Measurements from ENCODE around the gene ARHGAP9. TPM values are rescaled to one million over a fixed set of nuclear protein-coding genes. Genes with fewer than 3 reads are reported as not detected.

The ARHGAP9 gene
- total RNA-seq, 1 experiment from 2014 or later: not detected

DNA sequence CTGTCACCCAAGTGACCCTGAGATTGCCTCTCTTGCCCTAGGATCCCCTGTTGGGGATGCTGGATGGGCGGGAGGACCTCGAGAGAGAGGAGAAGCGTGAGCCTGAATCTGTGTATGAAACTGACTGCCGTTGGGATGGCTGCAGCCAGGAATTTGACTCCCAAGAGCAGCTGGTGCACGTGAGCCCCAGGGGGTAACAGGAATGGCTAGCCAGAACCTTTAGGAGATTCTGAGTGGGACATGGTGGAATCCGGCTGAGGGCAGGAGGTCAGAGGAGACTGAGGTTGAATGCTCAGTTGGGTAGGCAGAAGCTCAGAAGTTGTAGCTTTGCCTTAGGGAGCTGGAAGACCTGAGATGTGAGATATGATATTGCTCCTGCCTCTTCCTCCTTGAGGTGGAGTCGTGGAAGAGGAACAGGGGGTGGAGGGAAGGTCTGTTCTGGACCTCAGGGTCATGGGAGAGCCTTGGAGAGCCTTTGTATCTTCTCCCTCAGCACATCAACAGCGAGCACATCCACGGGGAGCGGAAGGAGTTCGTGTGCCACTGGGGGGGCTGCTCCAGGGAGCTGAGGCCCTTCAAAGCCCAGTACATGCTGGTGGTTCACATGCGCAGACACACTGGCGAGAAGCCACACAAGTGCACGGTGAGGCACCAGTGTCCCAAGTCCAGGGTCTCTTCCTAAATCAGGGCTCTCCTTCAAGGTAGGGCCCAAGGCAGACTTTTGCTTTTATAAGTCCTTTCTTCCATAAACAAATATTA lies 13.7 kb downstream of the ARHGAP9 start:
- in situ Hi-C loops (cut with HindIII; ENCODE audit: low pct_unique_long_range_greater_than_20kb, low sequenced_read_pairs): no loop called here

DNA sequence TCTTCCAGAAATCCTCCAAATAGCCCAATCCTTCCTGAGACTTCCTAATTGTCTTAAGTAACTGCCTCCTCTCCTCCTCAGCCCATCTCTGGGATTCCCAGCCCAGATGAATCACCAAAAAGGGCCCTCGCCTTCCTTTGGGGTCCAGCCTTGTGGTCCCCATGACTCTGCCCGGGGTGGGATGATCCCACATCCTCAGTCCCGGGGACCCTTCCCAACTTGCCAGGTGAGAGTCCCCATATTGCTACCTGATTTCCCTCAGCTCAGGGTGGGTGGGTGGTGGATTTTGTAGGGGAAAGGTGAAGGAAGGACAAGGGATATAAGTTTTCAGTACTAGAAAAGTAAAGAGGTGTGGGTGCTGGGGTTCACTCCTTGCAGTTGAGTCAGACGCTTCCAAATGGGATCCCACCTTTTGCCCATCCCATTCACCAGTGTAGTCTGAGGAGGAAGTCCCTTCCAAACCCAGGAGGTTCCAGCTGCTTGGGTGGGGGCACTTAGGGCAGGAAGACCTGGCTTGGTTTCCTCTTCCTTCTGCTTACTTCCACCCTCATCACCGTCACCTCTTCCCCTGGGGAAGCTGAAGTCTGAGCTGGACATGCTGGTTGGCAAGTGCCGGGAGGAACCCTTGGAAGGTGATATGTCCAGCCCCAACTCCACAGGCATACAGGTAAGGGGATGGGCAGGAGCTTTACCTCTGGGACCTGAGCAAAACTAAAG lies 14.5 kb downstream of the ARHGAP9 start:
- in situ Hi-C loops (cut with HindIII; ENCODE audit: low pct_unique_long_range_greater_than_20kb, low sequenced_read_pairs): no loop called here
- DNase-seq (ENCODE audit: low read depth): no peak

More for the DNA sequence above, 13.7 kb downstream of the ARHGAP9 start:
- no peak for DNase-seq (ENCODE audit: low read depth)

DNA sequence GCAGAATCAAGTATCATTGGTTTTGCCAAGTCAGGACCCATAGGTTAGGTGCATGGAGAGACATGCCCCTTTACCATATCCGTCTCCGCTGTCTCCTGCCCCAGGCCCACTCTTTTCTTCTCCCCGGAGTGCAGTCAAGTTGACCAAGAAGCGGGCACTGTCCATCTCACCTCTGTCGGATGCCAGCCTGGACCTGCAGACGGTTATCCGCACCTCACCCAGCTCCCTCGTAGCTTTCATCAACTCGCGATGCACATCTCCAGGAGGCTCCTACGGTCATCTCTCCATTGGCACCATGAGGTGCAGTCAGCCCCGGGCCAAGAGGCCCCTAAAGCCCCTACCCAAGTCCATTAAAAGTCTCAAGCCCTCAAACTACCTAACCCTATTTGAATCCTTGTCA lies 15.1 kb downstream of the ARHGAP9 start:
- no peak for DNase-seq (ENCODE audit: low read depth)
- in situ Hi-C loops (cut with HindIII; ENCODE audit: low pct_unique_long_range_greater_than_20kb, low sequenced_read_pairs): no loop called here

DNA sequence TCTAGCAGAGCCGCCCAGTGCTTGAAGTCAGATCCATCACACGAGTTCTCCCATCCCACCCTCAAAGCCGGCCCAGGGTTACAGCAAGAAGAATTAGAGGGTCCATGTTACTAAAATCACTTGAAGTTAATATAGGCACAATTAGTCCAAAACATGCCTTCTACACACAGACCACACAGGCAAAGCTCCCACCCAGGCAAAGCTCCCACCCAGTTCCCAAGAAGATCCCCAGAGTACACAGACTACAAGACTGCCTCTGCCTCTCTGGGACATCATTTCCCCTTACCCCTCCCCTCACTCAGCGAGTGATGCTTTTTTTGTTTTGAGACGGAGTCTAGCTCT lies 16.8 kb downstream of the ARHGAP9 start:
- in situ Hi-C loops (cut with HindIII; ENCODE audit: low pct_unique_long_range_greater_than_20kb, low sequenced_read_pairs): no loop called here
- DNase-seq (ENCODE audit: low read depth): no peak

DNA sequence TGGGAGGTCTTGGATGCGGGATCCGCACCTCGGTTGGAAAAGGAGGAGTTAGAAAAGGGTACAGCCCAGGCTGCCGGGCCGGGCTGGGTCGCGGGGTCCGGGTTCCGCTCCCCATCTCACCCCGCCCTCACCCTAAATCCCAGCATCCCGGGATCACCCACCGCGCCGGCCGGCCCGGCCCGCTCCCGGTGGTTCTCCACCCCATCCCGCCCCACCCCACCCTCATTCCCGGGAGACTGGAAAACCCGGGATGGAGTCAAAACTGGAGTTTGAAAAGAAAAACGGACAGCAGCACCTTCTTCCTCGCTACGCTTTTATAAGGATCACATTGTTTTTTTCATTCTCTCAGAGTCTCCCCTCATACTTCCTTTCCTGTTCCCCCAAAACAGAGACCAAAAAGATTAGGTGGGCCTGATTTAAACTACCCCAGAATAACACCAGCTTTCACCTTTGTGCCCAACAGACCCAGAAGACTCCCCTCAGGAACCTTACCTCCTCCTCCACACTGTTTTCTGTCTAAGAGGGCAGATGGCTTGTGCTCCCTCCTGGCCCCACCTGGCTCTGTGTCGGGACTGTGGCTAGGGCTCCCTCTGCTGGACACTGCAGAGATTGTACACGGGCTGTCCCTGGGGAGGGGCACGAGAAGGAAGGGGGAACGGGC lies 17.3 kb downstream of the ARHGAP9 start:
- DNase-seq (ENCODE audit: low read depth): peak; percentile 98
- in situ Hi-C loops (cut with HindIII; ENCODE audit: low pct_unique_long_range_greater_than_20kb, low sequenced_read_pairs): no loop called here

DNA sequence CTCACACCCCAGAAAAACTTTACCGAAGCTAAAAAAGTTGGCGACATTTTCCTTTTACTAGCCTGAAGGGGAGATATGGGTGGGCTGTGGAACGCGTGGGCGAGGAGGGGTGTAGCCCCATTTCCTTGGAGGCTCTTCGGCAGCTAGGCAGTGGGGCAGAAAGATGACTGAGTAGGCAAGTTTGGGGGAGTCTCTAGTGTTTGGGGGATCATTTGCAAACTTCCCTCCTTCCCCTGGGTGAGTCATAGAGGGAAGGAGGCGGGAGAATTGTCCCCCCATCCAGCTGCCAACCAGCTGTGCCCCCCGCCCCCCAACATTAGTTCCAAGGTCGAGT lies 17.8 kb downstream of the ARHGAP9 start:
- peak; percentile 69 for DNase-seq (ENCODE audit: low read depth)
- in situ Hi-C loops (cut with HindIII; ENCODE audit: low pct_unique_long_range_greater_than_20kb, low sequenced_read_pairs): no loop called here

DNA sequence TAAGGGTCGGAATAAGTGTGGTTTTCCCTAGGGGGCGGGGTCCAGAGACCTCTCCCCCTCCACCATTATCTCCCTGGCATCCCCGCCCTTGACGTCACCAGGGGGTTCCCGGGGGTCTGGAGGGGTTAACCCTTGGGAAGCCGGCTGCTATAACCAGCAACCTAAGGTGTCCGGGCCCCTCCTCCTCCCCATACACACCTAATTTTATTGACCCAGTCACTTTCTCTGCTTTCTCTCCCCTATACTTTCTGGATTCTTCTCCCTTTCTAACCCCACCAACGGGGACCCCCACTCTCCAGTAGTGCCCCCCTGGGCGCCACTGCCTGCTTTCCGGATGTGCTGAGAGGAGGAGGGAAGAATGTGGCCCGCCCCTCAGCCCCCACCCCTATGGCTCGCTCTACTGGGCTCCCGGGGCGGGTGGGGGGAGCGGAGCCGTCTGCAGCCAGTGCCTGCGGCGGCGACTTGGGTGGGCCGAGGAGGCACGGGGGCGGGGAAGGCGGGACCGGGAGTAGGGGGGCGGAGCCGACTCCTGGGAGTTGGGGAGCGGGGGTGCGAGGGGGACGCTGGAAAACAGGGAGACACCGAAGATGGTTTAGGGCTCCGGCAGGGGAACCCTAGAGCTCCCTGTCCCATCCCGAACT lies 18.3 kb downstream of the ARHGAP9 start:
- DNase-seq (ENCODE audit: low read depth): peak; percentile 63
- in situ Hi-C loops (cut with HindIII; ENCODE audit: low pct_unique_long_range_greater_than_20kb, low sequenced_read_pairs): no loop called here

DNA sequence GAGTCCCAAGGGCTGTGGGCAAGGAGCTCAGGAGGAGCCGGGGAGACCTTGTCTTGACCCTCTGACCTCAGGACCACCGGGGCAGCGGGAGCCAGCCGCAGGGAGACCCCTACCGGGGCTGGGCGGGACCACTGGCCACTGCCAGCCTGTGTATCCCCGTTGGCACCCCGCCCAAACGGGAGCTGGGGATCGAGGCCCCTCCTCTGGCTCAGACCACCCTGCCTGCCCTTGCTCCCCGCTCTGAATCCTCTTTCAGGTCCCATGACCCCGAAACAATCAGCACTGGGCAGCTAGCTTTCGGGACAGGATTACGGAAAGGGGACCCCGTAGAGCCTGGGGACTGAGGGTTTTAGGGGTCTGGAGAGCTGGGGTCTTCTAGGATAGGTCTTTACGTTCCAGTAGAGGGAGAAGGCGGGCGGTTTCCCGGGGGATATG lies 18.8 kb downstream of the ARHGAP9 start:
- in situ Hi-C loops (cut with HindIII; ENCODE audit: low pct_unique_long_range_greater_than_20kb, low sequenced_read_pairs): no loop called here
- DNase-seq (ENCODE audit: low read depth): no peak

DNA sequence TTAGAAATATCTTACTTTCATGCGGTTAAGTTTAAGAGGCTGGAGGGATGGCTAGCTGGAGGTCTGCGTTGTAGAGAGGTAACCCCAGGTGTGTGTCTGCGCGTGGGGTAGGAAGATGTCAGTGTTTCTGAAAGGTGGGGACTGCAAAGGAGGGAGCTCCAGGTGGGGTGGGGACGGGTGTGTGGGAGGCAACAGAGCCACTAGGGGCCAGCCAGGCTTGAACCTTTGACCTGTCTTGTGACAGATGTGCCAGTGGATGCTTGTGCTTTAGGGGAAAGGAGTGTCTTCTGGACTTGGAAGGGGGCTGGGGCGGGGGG lies 19.2 kb downstream of the ARHGAP9 start:
- in situ Hi-C loops (cut with HindIII; ENCODE audit: low pct_unique_long_range_greater_than_20kb, low sequenced_read_pairs): no loop called here
- DNase-seq (ENCODE audit: low read depth): peak; percentile 32

DNA sequence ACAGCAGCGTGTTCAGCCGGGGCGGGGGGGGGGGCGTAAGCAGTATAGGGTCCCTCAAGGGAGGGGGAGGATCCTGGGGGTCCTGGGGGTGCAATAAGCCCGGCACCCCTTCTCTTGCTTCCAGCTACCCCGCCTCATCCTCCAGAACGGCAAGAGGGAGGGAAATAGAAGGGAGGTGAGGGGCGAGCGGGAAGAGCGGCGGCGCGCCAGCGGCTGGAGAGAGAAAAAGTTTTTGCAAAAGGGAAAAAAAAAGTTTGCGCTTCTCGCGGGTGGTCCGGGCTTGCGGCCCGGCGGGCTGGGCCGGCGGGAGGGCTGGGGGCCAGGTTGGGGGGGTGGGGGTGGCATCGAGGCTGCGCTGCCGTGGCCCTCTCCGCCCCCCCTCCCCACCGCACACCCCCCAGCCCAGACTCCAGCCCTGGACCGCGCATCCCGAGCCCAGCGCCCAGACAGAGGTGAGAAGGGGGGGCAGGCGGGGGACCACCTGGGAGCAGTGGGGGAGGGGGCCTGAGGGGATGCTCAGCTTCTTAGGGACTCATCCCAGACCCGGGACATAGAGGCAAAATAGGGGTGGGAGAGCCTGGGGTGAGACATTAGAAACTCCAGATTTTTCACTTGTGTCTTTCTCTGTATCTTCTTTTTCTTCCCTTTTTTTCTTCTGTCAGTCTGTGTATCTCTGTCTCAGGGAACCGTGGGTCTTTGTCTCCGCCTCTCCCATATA lies 19.8 kb downstream of the ARHGAP9 start, which contains the start of gene GLI1:
Gene GLI1, plus strand, starts transcription at position 36 of the 718 bp plus-strand sequence. CDS start 3,907 bp downstream, outside the sequence.
- DNase-seq (ENCODE audit: low read depth): no peak
- in situ Hi-C loops (cut with HindIII; ENCODE audit: low pct_unique_long_range_greater_than_20kb, low sequenced_read_pairs): no loop called here

DNA sequence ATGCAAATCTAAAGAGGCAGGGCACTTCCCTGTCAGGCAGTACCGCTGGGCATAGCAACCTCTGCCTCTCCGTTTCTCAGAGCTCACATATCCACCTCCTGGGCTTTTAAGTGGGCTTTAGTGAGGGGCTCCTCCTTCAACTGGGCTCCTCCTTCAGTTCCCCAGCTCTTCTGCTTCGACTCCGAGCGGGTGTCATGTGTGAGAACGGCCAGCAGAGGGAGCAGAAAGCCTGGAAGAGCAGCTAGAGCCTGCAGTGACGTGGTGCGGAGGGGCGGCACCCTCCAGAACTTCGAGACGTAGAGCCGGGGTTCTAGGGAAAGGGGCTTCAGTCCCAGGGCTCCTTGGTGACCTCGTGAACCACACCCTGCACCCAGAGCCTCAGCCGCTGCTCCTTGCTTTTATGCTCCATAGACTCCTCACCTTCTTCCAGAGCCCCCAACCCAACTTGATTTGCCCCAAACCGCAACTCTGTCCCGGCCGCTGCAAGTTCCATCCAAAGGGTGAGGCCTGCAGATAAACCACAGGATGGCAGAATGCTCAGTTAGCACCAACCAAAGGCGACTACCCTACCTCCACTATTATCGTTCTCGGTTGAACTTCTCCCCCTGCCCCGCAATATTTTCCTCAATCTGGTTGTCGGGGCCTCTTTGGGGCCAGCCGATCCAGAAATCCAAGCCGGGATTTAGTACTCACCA lies 20.5 kb downstream of the ARHGAP9 start:
- DNase-seq (ENCODE audit: low read depth): peak; percentile 99
- in situ Hi-C loops (cut with HindIII; ENCODE audit: low pct_unique_long_range_greater_than_20kb, low sequenced_read_pairs): no loop called here

DNA sequence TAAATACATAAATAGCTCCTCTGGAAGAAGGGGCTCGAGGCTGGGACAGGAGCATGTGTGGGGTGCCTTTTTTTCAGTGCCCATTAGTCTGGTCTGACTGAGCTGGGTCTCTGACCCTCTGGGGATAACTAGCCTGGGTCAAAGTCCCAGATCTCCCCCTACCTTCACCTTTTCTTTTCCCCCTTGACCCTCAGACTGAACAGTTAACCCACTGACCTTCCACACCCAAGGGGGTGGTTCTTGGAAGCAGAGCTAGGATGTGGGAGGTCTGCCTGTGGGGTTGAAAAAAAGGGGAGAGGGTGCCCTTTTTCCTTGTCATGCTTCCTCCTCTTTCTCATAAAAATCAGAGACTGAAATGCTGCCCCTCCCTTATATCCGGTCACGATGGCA lies 21.0 kb downstream of the ARHGAP9 start:
- in situ Hi-C loops (cut with HindIII; ENCODE audit: low pct_unique_long_range_greater_than_20kb, low sequenced_read_pairs): no loop called here
- no peak for DNase-seq (ENCODE audit: low read depth)

DNA sequence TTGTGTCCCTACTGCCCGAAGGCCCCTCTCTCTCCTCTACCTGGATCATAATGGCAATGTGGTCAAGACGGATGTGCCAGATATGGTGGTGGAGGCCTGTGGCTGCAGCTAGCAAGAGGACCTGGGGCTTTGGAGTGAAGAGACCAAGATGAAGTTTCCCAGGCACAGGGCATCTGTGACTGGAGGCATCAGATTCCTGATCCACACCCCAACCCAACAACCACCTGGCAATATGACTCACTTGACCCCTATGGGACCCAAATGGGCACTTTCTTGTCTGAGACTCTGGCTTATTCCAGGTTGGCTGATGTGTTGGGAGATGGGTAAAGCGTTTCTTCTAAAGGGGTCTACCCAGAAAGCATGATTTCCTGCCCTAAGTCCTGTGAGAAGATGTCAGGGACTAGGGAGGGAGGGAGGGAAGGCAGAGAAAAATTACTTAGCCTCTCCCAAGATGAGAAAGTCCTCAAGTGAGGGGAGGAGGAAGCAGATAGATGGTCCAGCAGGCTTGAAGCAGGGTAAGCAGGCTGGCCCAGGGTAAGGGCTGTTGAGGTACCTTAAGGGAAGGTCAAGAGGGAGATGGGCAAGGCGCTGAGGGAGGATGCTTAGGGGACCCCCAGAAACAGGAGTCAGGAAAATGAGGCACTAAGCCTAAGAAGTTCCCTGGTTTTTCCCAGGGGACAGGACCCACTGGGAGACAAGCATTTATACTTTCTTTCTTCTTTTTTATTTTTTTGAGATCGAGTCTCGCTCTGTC lies 22.8 kb downstream of the ARHGAP9 start:
- in situ Hi-C loops (cut with HindIII; ENCODE audit: low pct_unique_long_range_greater_than_20kb, low sequenced_read_pairs): no loop called here
- DNase-seq (ENCODE audit: low read depth): no peak

DNA sequence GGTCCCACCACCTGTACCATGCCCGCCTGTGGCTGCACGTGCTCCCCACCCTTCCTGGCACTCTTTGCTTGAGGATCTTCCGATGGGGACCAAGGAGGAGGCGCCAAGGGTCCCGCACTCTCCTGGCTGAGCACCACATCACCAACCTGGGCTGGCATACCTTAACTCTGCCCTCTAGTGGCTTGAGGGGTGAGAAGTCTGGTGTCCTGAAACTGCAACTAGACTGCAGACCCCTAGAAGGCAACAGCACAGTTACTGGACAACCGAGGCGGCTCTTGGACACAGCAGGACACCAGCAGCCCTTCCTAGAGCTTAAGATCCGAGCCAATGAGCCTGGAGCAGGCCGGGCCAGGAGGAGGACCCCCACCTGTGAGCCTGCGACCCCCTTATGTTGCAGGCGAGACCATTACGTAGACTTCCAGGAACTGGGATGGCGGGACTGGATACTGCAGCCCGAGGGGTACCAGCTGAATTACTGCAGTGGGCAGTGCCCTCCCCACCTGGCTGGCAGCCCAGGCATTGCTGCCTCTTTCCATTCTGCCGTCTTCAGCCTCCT lies 23.4 kb downstream of the ARHGAP9 start:
- in situ Hi-C loops (cut with HindIII; ENCODE audit: low pct_unique_long_range_greater_than_20kb, low sequenced_read_pairs): no loop called here
- peak; percentile 51 for DNase-seq (ENCODE audit: low read depth)

DNA sequence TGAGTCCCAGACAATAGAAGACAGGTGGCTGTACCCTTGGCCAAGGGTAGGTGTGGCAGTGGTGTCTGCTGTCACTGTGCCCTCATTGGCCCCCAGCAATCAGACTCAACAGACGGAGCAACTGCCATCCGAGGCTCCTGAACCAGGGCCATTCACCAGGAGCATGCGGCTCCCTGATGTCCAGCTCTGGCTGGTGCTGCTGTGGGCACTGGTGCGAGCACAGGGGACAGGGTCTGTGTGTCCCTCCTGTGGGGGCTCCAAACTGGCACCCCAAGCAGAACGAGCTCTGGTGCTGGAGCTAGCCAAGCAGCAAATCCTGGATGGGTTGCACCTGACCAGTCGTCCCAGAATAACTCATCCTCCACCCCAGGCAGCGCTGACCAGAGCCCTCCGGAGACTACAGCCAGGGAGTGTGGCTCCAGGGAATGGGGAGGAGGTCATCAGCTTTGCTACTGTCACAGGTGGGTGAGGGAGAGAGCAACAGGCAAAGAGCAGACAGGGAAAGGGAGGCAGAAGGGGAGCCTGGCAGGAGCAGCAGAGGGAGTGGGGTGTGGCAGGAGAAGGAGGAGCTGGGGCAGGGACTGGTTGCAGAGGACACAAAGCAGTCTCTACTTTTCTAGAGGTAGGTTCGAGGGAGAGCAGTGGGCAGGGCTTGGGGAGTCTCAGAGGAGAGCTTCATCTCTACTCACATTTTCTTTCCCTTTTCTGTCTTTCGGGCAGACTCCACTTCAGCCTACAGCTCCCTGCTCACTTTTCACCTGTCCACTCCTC lies 24.1 kb downstream of the ARHGAP9 start:
- in situ Hi-C loops (cut with HindIII; ENCODE audit: low pct_unique_long_range_greater_than_20kb, low sequenced_read_pairs): no loop called here
- no peak for DNase-seq (ENCODE audit: low read depth)

DNA sequence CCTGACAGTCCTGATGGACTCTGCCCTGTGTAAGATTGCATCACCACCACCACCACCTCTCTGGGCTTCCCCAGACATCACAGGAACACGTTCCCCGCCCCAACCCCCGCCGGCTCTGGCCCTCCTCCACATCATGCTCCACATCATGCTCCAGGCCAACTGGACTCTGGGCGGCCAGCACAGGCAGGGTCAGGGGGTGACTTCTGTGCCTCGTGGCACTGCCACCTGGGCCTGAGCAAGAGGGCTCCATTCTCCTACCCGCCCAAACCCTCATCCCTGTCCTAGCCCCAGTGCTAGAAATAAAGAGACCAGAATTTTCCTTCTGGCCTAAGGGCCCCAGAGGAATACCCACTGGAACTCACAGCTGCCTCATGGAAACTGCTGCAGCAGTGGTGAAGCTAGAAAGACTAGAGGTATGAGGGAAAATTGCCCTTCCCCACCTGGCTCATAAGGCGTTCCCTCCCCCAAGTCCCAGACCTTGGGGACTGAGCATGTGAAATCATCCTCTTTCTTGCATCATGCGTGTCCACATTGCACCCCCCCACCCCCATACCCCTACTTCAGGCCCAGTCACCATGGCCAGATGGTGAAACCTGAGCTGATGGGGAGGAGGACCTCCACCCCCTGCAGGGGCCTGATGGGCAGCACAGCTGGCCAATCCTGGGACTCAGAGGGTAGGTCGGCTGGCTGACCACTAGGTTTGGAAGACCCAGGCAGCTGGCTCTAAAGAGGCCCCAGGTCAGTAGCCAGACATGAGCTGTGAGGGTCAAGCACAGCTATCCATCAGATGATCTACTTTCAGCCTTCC lies 24.9 kb downstream of the ARHGAP9 start, which contains the start of gene INHBE:
Gene INHBE, plus strand, starts transcription at position 742 of the 808 bp plus-strand sequence. CDS start 230 bp downstream, outside the sequence.
- in situ Hi-C loops (cut with HindIII; ENCODE audit: low pct_unique_long_range_greater_than_20kb, low sequenced_read_pairs): no loop called here
- peak; percentile 44 for DNase-seq (ENCODE audit: low read depth)

Data from Caki2 (cell line).